Parathyroid adenoma (tissue), 2 donors: ENCODE measurements around the gene MAGI2.

Source experiments
- H2AFZ ChIP-seq: fragments of 300-600 bp; sonication (generic); one replicate; pipeline ENCODE4 v1.7.0; 2017; ENCODE audit warnings: antibody characterized with exemption, mild to moderate bottlenecking
- H3K27ac ChIP-seq: fragments of 300-600 bp; sonication (generic); one replicate; pipeline ENCODE4 v1.7.0; 2017
- H3K27me3 ChIP-seq: fragments of 300-600 bp; sonication (generic); one replicate; pipeline ENCODE4 v1.7.0; 2017; ENCODE audit warnings: low read length; ENCODE audit not compliant: control insufficient read depth, insufficient read depth
- H3K36me3 ChIP-seq: fragments of 300-600 bp; sonication (generic); one replicate; pipeline ENCODE4 v1.7.0; 2017; ENCODE audit warnings: low read length; ENCODE audit not compliant: control insufficient read depth, insufficient read depth
- H3K4me1 ChIP-seq: fragments of 300-600 bp; sonication (generic); one replicate; pipeline ENCODE4 v1.7.0; 2017; ENCODE audit warnings: control low read depth
- H3K4me2 ChIP-seq: fragments of 300-600 bp; sonication (generic); one replicate; pipeline ENCODE4 v1.7.0; 2017; ENCODE audit warnings: low read length
- H3K4me3 ChIP-seq: fragments of 300-600 bp; sonication (generic); one replicate; pipeline ENCODE4 v1.7.0; 2017; ENCODE audit warnings: low read depth, low read length
- H3K79me2 ChIP-seq: fragments of 300-600 bp; sonication (generic); one replicate; pipeline ENCODE4 v1.7.0; 2017; ENCODE audit warnings: control low read depth
- H3K9ac ChIP-seq: fragments of 300-600 bp; sonication (generic); one replicate; pipeline ENCODE4 v1.7.0; 2017; ENCODE audit warnings: mild to moderate bottlenecking
- H3K9me3 ChIP-seq: fragments of 300-600 bp; sonication (generic); one replicate; pipeline ENCODE4 v1.7.0; 2017; ENCODE audit warnings: low read length; ENCODE audit not compliant: control insufficient read depth
- CTCF ChIP-seq: fragments of 300-600 bp; sonication (generic); IDR thresholded peaks from one replicate; pipeline ENCODE4 v1.7.0; 2017; ENCODE audit warnings: antibody characterized with exemption, mild to moderate bottlenecking
- donor health status: primary hyperparathyroidism.

Gene MAGI2

GRCh38 chr7:79461660-79462059, 8.2 kb upstream of the MAGI2 start:
- no peak overlapping the region for H3K27ac ChIP-seq
- no peaks in the 10 kb centered on the region for H3K36me3 ChIP-seq
- no peaks in the 10 kb centered on the region for H3K27me3 ChIP-seq
- H3K4me2 ChIP-seq: no peak overlapping the region
- no peak for TF ChIP-seq CTCF
- no peaks in the 10 kb centered on the region for H3K9me3 ChIP-seq
- H3K9ac ChIP-seq: no peak overlapping the region
- no peak overlapping the region for H3K4me3 ChIP-seq
- no peaks in the 10 kb centered on the region for H3K4me1 ChIP-seq
- no peaks in the 10 kb centered on the region for H3K79me2 ChIP-seq
- no peak overlapping the region for H2AFZ ChIP-seq

- H3K9ac ChIP-seq: no peak overlapping the region
- no peaks in the 10 kb centered on the region for H3K27me3 ChIP-seq
- H3K9me3 ChIP-seq: no peaks in the 10 kb centered on the region
- H3K27ac ChIP-seq: no peak overlapping the region
- no peaks in the 10 kb centered on the region for H3K4me1 ChIP-seq
- H2AFZ ChIP-seq: no peak overlapping the region
- H3K4me3 ChIP-seq: no peak overlapping the region
- TF ChIP-seq CTCF: no peak
- no peaks in the 10 kb centered on the region for H3K79me2 ChIP-seq
- H3K36me3 ChIP-seq: no peaks in the 10 kb centered on the region
- no peak overlapping the region for H3K4me2 ChIP-seq
Observed at GRCh38 chr7:79459381-79459780, 5.9 kb upstream of the MAGI2 start.

- Histone ChIP-seq H3K79me2 (no peaks in the 10 kb centered on the region), H3K4me3 (no peak overlapping the region), H3K4me2 (no peak overlapping the region), H3K36me3 (no peaks in the 10 kb centered on the region), H2AFZ (no peak overlapping the region), H3K4me1 (no peaks in the 10 kb centered on the region), H3K9ac (no peak overlapping the region), H3K9me3 (no peaks in the 10 kb centered on the region), H3K27me3 (no peaks in the 10 kb centered on the region), H3K27ac (no peak overlapping the region)
- no peak for TF ChIP-seq CTCF
Observed at GRCh38 chr7:79458796-79459195, 5.3 kb upstream of the MAGI2 start.

GRCh38 chr7:79455173-79455790, 1.8 kb upstream of the MAGI2 start:
- Histone ChIP-seq H3K9ac (no peak overlapping the region), H3K4me1 (peaks cover 3% of the 10 kb centered on the region), H3K36me3 (no peaks in the 10 kb centered on the region), H3K9me3 (no peaks in the 10 kb centered on the region), H3K27me3 (no peaks in the 10 kb centered on the region), H3K27ac (no peak overlapping the region), H3K79me2 (no peaks in the 10 kb centered on the region), H3K4me2 (peak overlapping the region; percentile 87), H3K4me3 (no peak overlapping the region), H2AFZ (no peak overlapping the region)
- no peak for TF ChIP-seq CTCF

GRCh38 chr7:79454361-79454960, 994 bp upstream of the MAGI2 start:
- Histone ChIP-seq H3K9ac (peak overlapping the region; percentile 77), H3K27me3 (no peaks in the 10 kb centered on the region), H3K36me3 (no peaks in the 10 kb centered on the region), H3K4me2 (peak overlapping the region; percentile 87), H3K4me3 (peak overlapping the region; percentile 78), H3K9me3 (no peaks in the 10 kb centered on the region), H3K79me2 (no peaks in the 10 kb centered on the region), H3K4me1 (peaks cover 3% of the 10 kb centered on the region), H3K27ac (peak overlapping the region; percentile 94), H2AFZ (peak overlapping the region; percentile 82)
- no peak for TF ChIP-seq CTCF
